Gastroesophageal sphincter (tissue), 3 donors: ENCODE results near the gene LBP.

Experiments
- POLR2A ChIP-seq, 2 donors: fragments of 450-650 bp; IDR thresholded peaks; one replicate each; pipeline ENCODE4 v1.6.1; 2017; ENCODE audit warnings: antibody characterized with exemption in 2 of 2, mild to moderate bottlenecking in 2 of 2, moderate library complexity in 1 of 2
- TF ChIP-seq, protein P1 (sequence below), 4 experiments: fragments of 200-600 bp in 2 of 4; fragments of 450-650 bp in 2 of 4; sonication (generic) in 1 of 4; IDR thresholded peaks; one replicate each; pipeline ENCODE4 v1.5.1; 2017 to 2019; ENCODE audit warnings: antibody characterized with exemption in 4 of 4, mild to moderate bottlenecking in 2 of 4, moderate library complexity in 2 of 4

DNA sequence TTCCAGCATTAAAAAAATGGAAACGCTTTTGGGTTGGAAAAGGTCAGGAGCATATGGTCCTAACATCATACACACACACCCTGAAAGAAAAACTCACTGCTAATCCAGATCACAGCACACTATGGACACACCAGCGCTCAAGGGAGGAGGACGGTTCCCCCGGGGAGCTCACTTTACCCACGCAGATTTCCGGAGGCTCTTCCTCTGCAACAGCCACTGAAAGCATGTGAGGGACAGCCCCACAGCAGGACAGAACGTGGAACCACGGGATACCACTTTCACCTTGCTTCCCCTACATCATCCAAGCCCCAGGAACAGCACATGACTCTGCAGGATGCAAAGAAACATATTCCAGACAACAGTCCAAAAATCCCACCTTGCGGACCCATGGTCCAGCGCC is 75.6 kb downstream of the LBP start:
- TF ChIP-seq, protein P1, sequence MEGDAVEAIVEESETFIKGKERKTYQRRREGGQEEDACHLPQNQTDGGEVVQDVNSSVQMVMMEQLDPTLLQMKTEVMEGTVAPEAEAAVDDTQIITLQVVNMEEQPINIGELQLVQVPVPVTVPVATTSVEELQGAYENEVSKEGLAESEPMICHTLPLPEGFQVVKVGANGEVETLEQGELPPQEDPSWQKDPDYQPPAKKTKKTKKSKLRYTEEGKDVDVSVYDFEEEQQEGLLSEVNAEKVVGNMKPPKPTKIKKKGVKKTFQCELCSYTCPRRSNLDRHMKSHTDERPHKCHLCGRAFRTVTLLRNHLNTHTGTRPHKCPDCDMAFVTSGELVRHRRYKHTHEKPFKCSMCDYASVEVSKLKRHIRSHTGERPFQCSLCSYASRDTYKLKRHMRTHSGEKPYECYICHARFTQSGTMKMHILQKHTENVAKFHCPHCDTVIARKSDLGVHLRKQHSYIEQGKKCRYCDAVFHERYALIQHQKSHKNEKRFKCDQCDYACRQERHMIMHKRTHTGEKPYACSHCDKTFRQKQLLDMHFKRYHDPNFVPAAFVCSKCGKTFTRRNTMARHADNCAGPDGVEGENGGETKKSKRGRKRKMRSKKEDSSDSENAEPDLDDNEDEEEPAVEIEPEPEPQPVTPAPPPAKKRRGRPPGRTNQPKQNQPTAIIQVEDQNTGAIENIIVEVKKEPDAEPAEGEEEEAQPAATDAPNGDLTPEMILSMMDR (IDR thresholded peaks at IDR 0.05), result no peak
- no peak for TF ChIP-seq POLR2A (IDR thresholded peaks at IDR 0.05)
